ENCODE measurements around the gene PRKAR2B.

PRKAR2B gene

DNA sequence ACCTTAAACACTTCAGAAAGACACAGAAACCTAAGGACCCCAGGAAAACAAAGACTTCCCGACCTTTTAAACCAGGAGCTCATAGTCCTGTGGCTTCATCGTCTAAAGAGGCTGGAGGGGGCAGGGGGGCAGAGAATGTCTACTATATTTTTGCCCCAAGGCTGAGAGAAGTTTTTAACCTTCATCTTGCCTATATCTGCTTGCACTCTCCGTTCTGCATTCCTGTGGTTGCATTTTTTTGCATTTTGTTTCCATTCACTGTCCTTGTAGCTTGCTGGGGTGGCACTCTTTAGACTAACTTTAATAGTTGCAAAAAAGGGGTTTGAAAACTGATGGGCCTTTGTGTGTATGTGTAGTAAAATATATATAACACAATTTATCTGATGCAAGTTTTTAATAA, 23.7 kb downstream of the PRKAR2B start:
- DNase-seq (ENCODE audit: low read depth), result no peak
- TF ChIP-seq, protein P1, sequence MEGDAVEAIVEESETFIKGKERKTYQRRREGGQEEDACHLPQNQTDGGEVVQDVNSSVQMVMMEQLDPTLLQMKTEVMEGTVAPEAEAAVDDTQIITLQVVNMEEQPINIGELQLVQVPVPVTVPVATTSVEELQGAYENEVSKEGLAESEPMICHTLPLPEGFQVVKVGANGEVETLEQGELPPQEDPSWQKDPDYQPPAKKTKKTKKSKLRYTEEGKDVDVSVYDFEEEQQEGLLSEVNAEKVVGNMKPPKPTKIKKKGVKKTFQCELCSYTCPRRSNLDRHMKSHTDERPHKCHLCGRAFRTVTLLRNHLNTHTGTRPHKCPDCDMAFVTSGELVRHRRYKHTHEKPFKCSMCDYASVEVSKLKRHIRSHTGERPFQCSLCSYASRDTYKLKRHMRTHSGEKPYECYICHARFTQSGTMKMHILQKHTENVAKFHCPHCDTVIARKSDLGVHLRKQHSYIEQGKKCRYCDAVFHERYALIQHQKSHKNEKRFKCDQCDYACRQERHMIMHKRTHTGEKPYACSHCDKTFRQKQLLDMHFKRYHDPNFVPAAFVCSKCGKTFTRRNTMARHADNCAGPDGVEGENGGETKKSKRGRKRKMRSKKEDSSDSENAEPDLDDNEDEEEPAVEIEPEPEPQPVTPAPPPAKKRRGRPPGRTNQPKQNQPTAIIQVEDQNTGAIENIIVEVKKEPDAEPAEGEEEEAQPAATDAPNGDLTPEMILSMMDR (IDR thresholded peaks at IDR 0.05; ENCODE audit: control insufficient read depth, extremely low read depth, insufficient read depth), result no peak

DNA sequence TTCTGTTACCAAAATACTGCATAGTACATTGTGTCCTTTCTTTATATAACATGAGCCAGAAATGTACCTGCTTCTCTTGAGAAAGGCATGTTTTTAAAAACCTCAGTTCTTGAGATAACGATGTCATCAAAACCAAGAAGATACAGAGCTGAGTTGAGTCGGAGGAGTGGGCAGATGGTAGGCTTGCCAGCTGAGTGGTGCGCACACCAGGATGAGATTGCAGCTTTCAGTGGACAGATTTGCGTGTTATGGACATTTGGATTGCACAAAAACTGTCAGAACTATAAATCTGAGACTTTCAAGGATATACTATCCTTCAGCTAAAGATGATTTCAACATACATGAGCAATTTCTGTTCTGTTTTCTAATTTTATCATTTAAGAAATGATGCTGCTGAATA, 25.0 kb downstream of the PRKAR2B start:
- DNase-seq (ENCODE audit: low read depth), result no peak
- no peak overlapping the region for H3K4me3 ChIP-seq (ENCODE audit: low read depth, low read length)
- TF ChIP-seq, protein P1 (IDR thresholded peaks at IDR 0.05; ENCODE audit: control insufficient read depth, extremely low read depth, insufficient read depth), result no peak

More for the DNA sequence above, 23.7 kb downstream of the PRKAR2B start:
- no peak overlapping the region for H3K4me3 ChIP-seq (ENCODE audit: low read depth, low read length)

DNA sequence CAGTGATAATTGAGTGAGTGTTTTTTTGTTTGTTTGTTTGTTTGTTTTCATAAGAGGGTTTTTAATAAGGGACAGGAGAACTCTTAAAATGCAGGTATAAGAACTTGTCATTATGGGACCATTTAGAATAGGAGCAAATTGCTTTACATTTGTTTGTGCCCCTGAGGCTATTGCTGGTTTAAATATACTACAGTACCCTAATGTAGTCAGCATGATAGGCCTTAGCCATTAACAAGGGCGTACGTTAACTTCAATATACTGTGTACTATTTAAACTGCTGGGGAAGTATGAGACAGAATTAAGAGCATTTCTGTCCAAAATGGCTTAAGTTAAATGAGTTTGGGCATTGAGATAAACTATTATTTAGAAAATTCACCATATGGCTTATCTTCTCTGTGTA, 26.2 kb downstream of the PRKAR2B start:
- TF ChIP-seq, protein P1 (IDR thresholded peaks at IDR 0.05; ENCODE audit: control insufficient read depth, extremely low read depth, insufficient read depth), result no peak
- no peak overlapping the region for H3K4me3 ChIP-seq (ENCODE audit: low read depth, low read length)
- DNase-seq (ENCODE audit: low read depth), result no peak

DNA sequence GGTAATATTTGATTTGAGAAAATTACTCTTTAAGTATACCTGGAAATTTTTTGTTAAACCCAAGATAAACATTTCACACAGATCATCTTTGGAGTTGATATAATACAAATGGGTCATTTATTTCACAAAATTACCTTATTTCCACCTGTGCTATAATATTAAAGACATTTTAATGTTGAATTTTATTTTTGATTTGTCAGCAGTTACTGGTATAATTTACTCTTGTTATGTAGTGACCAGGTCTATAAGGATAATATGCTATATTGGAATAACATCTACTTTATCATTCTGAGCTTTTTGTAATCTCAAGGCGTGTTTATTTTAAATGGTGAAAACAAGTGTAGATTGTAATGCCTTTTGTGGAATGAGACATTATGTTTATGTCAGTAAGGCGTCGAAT, 26.6 kb downstream of the PRKAR2B start:
- TF ChIP-seq, protein P1 (IDR thresholded peaks at IDR 0.05; ENCODE audit: control insufficient read depth, extremely low read depth, insufficient read depth), result no peak
- DNase-seq (ENCODE audit: low read depth), result no peak
- H3K4me3 ChIP-seq (ENCODE audit: low read depth, low read length), result no peak overlapping the region

DNA sequence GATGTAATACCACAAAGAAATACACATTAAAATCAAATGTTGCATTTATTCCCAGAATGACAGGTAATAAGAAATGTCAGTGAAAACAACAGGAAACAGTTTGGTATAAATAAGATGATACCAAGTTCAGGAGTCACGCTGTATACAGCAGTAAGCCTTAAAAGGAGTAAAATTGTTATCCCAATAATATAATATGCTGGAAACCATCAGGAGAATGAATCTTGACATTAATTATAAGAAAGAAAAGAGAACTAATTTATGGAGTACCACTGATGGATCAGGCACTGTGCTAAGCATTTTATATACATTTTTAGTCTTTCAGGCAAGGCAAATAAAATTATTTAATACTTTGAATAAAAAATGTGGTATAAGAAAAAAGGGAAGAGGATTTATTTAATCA, 27.6 kb downstream of the PRKAR2B start:
- TF ChIP-seq, protein P1 (IDR thresholded peaks at IDR 0.05; ENCODE audit: control insufficient read depth, extremely low read depth, insufficient read depth), result no peak
- no peak for DNase-seq (ENCODE audit: low read depth)
- H3K4me3 ChIP-seq (ENCODE audit: low read depth, low read length), result no peak overlapping the region

DNA sequence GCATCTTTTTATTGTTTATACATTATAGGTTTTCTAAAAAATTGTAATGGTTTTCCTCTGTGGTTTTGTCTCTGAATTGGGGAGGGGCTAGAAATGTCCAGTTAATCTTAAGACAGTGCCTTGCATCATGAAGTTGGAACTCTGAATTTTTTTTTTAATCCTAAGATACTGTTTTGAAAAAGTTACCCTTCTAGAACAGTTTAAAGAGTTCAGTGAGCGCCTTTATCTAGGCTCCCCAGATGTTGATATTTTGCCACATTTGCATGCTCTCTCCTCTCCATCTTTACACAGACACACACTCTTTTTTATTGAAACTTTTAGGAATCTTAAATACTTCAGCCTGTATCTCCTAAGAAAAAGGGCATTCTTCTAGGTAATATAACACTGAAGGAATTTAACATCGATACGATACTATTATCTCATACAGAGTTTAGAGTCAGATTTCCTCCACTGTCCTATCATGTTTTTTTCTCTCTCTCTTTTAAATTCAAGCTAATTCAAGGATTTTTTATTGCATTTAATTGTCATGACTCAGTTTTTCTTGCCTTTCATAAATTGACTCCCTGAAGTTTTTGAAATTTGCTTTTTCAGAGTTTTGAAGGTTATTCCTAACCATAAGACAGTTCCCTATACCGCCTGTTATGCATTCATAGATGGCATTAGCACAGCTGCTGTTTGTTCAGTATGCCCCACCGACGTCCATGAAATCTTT, 31.5 kb downstream of the PRKAR2B start:
- H3K4me3 ChIP-seq (ENCODE audit: low read depth, low read length), result no peak overlapping the region
- DNase-seq (ENCODE audit: low read depth), result no peak
- TF ChIP-seq, protein P1 (IDR thresholded peaks at IDR 0.05; ENCODE audit: control insufficient read depth, extremely low read depth, insufficient read depth), result no peak

Measured in LNCaP clone FGC (cell line).